Loucy (cell line): ENCODE data around the gene PARP15.

Source experiments
- EZH2phosphoT487 ChIP-seq: fragments of 200-600 bp; IDR thresholded peaks from 2 replicates; pipeline ENCODE4 v1.6.1; 2018; ENCODE audit warnings: antibody characterized with exemption, mild to moderate bottlenecking, moderate library complexity, borderline replicate concordance
- TF ChIP-seq, protein P1 (sequence below): fragments of 200-600 bp; sonication (generic); conservative IDR thresholded peaks from 2 replicates; pipeline ENCODE4 v1.5.1; 2014; ENCODE audit warnings: mild to moderate bottlenecking, antibody characterized with exemption, low read length

DNA sequence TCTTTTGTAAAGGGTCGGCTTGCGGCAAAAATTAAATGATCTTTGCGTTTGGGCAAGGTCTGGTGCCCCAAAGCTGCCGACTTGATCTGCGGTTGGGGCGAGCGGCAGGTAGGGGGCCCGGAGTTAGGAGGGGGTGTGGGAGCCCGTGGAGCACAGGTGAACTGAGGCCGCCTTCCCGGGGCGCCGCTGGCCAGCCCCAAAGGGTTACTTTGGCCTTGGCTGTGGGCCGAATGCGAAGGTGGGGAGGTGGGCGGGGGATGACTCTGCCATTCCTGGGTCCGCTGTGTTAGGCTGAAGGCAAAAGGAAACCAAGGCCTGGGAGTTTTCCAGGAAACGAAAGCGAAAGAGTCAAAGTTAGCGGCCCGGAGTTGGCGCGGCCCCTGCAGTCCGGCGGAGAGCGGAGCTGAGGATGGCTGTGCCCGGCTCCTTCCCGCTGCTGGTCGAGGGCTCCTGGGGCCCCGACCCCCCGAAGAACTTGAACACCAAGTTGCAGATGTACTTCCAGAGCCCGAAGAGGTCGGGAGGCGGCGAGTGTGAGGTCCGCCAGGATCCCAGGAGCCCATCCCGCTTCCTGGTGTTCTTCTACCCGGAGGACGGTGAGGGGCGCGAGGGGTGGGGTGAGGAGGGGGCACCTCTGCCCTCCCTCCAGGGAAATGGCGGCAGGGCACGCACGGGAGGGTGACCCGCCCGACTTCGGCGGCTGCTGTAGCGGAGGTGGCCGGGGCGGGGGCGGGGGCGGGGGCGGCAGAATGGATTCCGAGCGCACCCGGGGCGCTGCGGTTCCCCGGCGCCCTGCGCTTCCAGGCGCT lies 103.2 kb downstream of the PARP15 start, which contains the start of gene PARP14:
- TF ChIP-seq EZH2phosphoT487 = no peak
- TF ChIP-seq, protein P1, sequence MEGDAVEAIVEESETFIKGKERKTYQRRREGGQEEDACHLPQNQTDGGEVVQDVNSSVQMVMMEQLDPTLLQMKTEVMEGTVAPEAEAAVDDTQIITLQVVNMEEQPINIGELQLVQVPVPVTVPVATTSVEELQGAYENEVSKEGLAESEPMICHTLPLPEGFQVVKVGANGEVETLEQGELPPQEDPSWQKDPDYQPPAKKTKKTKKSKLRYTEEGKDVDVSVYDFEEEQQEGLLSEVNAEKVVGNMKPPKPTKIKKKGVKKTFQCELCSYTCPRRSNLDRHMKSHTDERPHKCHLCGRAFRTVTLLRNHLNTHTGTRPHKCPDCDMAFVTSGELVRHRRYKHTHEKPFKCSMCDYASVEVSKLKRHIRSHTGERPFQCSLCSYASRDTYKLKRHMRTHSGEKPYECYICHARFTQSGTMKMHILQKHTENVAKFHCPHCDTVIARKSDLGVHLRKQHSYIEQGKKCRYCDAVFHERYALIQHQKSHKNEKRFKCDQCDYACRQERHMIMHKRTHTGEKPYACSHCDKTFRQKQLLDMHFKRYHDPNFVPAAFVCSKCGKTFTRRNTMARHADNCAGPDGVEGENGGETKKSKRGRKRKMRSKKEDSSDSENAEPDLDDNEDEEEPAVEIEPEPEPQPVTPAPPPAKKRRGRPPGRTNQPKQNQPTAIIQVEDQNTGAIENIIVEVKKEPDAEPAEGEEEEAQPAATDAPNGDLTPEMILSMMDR = no peak
